Measurements from ENCODE around the gene EMX1.
A peak's percentile ranks its signal among the peaks of the same experiment; 100 is the strongest.
"Not testable (repeated sequence)": the region's sequence is repeated elsewhere in the genome, so short reads cannot be mapped to it uniquely, and the experiment has no call there.

EMX1 gene

DNA sequence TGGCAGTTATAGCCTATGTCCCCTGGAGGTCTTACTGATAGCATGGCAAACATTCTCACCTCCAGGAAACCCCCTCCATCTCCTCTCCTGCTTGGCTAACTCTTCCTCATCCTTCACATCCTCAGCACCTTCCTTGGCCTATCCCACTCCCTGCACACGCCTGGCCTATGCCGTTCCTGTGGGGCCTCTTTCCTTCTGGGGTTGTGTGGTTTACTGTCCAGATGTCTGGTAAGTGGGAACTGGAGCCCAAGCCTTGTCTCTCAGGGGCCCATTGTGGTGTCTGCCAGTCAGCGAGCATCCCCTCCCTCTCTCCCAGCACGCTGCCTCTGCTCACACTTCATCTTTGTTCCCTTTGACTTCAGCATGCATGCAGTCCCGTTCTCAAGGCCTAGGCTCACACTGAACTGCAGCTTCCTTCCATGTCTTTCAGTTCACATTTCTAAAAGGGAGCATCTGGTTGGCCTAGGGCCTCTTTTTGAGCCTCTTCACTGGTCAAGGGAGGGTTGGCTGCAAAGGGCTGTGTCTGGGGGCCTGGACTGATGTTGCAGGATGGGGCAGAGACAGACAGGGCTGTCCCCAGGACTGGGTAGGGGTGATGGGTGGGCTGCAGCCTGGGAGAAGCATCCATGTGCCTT, 17.0 kb upstream of the EMX1 start:
- FAIRE-seq (peak; percentile 9), DNase-seq (ENCODE audit: low spot score) (no peak)

DNA sequence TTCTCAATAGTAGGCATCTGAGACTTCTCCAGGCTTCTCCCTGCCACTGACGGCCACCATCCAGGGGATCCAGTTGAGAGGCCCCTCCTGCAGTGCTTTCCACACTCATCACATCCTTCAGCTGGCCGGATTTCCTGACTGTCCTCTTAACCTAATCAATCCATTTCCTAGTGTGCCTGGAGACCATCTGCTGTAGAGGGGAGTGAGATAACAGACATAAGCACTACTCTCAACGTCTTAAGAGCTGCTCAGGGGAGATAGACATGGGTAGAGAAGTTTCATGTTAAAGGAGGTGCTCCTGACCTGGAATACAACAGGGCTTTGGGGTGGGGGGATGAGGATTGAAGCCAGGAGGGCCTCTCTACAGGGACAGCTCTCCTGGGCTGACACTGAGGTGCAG, 15.9 kb upstream of the EMX1 start:
- no peak for DNase-seq (ENCODE audit: low spot score)

DNA sequence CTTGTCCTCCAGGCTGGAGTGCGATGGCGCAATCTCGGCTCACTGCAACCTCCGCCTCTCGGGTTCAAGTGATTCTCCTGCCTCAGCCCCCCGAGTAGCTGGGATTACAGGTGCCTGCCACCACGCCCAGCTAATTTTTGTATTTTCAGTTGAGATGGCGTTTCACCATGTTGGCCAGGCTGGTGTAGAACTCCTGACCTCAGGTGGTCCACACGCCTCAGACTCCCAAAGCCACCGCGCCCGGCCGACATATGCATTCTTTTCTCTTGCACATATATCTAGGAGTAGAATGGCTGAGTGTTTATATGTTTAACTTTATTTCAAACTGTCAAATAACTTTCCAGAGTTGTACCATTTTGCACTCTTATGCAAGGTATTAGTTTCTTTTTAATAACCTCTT, 9.9 kb upstream of the EMX1 start:
- not testable (repeated sequence) for DNase-seq (ENCODE audit: low spot score); FAIRE-seq

More for the DNA sequence above, 15.9 kb upstream of the EMX1 start:
- FAIRE-seq, result no peak

DNA sequence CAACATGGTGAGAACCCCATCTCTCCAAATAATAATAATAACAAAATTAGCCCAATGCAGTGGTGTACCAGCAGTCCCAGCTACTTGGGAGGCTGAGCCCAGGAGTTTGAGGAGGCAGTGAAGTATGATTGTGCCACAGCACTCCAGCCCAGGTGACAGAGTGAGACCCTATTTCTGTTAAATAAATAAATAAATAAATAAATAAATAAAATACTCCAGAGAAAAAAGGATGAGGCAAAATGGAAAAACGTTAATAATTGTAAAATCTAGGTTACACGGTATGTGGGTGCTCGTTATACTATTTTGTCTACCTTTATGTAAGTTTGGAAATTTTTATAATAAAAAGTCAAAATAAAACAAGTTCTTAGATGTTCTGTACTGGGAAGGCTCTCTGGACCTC, 8.6 kb upstream of the EMX1 start:
- no peak for FAIRE-seq
- DNase-seq (ENCODE audit: low spot score), result no peak

DNA sequence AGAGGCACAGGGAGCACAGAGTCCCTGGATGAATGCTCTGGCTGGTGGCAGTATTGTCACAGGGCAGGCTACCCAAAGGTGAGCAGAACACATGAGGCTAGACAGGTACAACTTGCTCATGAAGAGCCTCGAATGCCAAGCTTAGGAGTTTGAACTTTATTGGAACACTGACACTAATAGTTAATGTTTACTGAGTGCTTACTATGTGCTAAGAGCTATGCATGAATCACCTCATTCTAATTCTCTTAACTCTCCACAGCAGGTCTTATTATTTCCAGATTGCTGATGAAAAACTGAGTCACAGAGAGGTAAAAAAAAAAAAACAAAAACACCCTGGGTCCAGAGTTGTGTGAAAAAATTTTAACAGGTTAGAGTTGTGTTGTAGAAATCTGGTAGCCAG, 6.1 kb upstream of the EMX1 start:
- FAIRE-seq, result no peak
- no peak for DNase-seq (ENCODE audit: low spot score)

DNA sequence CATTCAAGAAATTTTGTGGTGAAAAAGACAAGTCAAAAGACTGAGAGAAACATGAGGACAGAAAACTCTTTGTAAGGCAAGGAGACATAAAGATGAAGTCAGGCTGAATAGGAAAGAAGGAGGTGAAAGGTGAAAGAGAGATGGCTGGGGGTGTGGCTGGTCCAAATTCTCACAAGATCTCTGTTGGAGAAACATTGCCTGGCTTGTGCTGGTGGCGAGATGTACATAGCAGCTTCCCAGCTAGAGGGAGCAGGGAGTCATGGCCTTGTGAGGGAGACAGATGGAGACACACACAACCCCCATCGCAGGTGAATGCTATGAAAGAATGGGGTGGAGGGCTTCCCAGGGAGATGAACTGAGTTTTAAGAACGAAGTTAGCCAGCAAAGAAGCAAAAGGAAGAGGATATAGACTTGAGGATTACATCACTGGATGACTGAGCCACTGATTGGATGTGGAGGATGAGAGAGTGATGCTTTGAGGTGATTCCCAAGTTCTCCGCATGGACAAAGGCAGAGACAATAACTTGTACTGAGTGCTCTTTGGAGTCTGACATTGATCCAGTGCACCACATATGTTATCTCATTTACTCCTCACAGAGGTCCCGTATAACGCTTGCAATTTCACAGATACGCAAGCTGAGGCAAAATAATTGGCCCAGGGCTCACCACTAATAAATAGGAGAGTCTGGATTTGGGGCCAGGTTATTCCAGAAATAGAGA, 3.7 kb upstream of the EMX1 start:
- DNase-seq (ENCODE audit: low spot score), result no peak
- FAIRE-seq, result no peak

DNA sequence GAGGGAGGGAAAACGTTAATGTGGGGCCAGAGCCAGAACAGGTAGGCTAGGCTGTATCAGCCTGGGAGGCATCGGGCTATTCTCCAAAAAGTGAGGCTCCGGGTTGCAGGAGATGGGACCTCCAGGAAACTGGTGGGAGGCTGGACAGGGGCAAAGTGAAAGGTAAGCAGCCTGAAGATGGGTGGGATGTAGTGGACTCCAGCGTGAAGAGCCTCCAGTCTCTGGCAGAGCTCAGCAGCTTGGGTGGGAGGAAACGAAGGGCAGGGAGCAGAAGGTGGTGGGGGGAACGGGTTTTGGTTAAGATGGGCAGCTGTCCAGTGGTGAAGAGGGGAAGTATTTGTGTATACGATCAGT, 3.1 kb upstream of the EMX1 start:
- DNase-seq (ENCODE audit: low spot score) (no peak), FAIRE-seq (no peak)

DNA sequence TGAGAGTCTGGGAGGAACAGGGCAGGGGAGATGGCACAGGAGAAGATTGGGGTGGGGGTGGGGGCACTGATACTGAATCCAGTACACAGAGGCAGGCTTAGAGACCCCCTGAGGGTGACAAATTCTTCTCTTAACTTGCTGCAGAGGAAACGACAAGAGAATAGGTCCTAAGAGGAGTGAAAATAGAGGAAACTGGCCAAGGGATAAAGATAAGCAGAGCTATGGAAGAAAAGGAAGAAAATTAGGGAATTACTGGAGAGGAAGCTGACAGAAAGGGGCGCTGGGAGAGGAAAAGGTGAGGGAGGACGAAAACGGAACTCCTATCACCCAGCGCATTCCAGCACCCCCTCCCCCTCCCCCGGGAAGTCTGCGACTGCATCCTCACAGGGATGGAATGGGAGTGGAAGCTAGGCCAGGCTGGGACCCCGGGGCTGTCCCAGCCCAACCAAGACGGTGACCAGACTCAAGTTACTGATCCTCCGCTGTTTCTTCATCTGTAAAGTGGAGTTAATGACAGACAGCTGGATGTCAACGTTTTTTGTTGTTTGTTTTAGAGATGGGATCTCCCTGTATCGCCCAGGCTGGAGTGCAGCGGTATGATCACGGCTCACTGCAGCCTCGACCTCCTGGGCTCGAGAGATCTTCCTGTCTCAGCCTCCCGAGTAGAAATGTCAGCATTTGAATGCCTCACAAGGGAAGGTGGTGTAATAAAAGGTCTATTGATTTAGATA, 2.6 kb upstream of the EMX1 start:
- FAIRE-seq (no peak), DNase-seq (ENCODE audit: low spot score) (no peak)

DNA sequence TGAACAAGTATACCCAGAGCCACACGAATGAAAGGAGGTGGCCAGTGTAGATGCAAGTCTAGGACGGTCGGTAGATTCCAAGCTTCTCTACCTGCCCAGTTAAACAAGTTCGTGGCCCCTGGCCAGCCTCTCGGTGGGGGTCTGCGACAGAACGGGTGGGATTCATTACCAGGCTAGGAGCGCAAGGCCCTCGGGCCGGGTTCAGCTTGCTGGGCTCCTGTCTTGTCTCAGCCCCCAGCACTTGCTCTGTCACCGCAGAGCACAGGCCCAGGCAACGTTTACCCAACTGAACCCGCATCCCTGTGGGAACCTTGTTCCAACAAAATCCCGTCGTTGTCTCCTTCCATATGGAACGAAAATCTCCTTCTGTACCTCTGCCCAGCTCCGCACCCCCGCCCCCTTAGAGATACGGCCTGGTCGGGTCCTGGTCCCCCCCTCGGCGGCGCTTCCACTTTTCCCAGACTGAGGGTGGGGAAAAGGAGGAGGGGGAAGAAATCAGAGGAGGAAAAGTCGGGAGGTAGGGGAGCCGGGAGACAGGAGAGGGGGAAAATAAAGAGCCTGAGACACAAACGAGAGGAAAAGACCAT, 1.9 kb upstream of the EMX1 start:
- DNase-seq (ENCODE audit: low spot score), result no peak
- FAIRE-seq, result no peak

DNA sequence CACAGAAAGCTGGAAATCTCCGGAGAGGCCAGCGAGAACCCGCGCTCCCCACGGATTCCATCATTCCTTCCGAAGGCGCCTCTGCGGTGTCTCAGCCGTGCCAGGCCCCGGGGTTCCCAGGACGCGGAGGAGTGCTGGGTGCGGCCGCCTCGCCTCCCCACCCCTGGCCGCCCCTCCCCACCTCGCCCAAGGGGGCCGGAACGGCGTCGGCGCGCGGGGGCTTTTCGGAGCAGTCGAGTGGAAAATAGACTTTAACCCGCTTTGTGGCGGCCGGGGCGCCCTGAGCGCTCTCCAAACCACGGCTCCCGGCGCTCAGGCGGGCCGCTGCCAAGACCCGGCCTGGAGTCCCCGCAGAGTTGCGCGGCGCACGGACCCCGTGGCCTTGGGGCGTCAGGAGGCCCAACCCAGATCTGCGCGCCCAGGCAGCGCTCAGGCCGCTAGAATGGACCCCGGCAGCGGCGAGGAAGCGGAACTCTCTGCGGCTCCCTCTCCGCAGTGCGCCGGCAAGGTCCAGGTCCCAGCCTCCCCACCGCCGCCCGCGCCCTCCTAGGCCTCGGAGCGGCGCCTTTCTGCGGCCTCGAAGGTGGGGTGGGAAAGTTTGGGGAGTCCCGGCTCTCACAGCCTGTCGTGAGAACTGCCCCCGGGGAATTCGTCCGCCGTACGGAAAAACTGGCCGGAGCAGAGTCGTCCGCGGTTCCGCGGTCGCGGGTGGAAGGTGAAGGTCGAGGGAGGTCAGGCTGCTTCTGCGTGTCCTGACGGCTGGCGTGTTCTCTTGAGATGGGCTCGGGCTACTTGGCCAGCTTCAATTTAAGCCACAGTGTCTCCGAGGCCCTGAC, 1.2 kb upstream of the EMX1 start:
- FAIRE-seq (peak; percentile 9), DNase-seq (ENCODE audit: low spot score) (peak; percentile 75)

DNA sequence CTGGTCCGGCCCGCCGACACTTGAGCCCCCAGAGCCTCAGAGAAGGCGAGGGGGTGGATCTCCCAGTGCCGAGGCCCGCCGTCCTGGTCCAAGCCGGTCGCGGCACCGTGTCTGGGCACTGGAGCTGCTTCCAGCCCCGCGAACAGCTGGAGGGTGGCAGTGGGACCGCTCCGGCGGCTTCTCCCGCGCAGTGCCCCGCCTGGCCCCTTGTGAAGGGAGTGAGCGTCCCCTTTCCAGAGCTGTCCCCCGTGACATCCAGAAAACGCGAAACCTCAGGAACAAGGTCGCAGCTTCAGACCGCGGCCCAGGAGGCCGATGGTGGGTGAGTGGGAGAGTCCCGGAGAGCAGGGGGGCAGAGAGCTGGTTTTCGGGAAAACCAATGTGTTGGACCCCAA, 579 bp upstream of the EMX1 start:
- DNase-seq (ENCODE audit: low spot score) (no peak), FAIRE-seq (no peak)

DNA sequence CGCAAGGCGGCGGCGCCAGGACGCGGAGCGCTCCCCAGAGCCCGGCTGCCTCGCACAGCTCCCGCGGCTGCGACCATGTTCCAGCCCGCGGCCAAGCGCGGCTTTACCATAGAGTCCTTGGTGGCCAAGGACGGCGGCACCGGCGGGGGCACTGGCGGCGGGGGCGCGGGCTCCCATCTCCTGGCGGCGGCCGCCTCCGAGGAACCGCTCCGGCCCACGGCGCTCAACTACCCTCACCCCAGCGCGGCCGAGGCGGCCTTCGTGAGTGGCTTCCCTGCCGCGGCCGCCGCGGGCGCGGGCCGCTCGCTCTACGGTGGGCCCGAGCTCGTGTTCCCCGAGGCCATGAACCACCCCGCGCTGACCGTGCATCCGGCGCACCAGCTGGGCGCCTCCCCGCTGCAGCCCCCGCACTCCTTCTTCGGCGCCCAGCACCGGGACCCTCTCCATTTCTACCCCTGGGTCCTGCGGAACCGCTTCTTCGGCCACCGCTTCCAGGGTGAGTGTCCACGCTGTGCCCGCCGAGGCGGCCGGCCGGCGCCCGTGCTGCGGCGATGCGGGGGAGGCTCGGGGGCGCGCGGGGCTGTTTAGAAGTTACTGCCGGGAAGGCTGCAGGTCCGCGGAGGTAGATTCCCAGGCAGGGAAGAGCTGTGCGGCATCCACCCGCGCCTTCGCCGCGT, 696 bp downstream of the EMX1 start:
- DNase-seq (ENCODE audit: low spot score) (no peak), FAIRE-seq (no peak)

DNA sequence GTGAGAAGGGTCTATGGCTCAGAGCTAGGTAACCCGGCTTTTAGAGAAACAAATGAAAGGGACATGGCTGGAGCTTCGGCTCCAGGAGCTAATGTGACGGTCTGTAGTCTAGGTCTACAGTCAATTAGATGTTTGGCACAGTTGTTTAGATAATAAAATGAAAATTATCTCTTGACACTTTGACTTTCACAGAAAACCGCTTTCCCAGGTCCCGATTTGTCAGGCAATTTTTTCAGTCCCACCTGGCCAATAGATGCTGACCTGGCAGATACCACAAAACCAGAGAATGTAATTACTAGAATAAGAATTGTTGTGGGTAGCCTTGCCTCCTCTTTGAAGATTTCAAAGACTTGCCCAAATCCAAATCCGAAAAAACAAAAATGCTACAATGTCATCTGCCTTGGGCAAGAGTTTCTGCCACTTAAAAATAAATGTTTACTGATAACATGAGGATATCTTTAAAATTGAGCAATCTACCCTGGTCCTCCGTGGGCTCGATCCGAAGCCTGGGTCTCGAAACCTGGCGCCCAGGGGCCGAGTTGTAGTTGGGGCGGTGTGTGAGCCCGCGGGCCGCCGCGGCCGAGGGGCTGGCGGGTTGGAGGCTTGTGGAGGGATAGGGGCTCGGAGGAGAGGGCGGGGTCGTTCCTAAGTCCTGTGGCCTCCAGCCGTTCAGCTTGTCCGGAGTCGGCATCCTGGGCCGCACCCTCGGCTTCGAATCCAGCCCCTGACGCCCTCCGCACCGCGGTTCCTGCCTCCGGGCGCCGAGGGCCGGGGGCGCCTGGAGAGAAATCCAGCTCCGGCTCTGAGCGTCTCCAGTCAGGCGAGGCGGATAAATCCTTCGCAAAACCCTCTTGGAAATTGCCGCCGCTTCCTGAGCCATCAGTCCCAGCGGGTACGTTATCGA, 2.3 kb downstream of the EMX1 start:
- FAIRE-seq (no peak), DNase-seq (ENCODE audit: low spot score) (no peak)

DNA sequence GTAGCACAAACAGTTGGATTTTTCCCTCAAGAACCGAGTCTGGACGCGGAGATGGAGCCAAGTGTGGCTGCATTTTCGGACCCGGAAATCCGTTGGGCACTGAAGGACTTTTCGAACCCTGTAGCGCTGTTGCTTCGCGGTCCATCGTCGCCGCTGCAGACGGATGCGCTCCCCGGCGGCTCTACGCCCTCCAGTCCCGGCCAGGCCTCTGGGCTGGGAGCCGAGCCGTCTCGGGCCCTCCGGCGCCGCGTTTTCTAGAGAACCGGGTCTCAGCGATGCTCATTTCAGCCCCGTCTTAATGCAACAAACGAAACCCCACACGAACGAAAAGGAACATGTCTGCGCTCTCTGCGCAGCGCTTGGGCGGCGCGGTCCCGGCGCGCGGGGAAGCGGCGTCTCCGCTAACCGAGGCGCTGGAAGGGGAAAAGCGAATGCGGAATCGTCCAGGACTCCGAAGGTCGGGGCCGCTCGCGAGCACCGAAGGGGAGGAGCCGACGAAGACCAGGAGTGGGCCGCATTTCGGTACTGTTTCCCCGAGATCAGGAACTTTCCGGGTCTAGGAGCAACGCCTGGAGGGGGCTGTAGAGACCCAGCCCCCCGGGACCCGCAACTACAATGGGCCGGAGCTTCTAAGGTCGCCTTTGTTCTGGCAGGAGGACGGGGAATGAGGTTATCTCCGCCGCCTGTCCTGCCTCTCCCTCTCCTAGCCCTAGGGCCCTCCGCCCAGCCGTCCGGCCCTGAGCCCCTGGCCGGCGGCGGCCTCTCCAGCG, 3.2 kb downstream of the EMX1 start:
- FAIRE-seq (no peak), DNase-seq (ENCODE audit: low spot score) (no peak)

DNA sequence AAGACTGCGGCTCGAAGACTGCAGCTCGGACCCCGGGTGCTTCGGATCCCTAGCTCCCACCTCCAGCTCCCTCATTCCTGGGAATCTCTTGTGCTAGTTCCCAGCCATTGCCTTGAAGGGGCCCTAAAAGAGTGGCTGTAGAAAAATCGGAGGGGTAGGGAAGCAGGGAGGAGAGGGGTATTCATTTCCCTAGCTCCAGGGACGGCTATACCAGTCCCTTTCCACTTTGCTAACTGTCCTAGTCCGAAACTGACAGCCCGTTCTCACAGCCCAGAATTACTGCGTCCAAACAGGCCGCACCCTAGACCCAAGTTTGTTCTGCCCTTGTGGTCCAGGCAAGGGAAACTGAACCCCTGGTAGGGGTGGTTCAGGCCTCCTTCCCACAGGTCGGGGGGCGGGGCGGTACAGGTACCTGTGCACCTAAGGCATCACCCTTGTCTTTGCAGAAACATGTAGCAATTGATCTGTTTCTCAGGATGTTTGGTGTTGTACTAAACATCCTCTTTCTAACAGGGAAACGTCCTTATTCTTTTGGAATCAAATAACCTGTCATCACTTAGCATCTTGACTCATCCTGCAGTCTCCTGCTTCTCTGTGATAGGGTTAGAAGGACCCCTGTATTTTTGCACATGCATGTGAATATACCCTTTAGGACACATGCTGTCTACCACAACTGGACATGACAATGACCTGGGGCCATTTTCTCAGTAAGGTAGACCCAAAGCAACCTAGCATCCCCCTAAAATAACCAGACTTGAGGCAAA, 4.0 kb downstream of the EMX1 start:
- FAIRE-seq (peak; percentile 30), DNase-seq (ENCODE audit: low spot score) (no peak)

DNA sequence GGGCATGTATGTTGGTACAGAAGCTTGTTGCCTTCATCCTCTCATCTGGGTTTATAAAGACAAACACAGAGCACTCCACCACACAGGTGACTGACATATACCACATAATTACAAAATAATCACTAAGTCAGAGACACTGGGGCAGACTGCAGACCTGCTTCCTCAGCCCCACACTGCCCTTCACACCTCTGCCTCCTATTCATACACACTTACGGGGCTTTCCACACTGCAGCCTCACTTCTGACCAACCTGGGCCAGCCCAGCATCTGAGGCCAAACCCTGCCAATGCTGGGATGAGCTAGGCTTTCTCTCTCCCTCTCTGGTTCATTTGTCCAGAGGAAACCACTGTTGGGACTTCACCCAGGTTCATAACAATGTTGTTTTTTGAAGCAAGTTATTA, 4.5 kb downstream of the EMX1 start:
- FAIRE-seq, result no peak

DNA sequence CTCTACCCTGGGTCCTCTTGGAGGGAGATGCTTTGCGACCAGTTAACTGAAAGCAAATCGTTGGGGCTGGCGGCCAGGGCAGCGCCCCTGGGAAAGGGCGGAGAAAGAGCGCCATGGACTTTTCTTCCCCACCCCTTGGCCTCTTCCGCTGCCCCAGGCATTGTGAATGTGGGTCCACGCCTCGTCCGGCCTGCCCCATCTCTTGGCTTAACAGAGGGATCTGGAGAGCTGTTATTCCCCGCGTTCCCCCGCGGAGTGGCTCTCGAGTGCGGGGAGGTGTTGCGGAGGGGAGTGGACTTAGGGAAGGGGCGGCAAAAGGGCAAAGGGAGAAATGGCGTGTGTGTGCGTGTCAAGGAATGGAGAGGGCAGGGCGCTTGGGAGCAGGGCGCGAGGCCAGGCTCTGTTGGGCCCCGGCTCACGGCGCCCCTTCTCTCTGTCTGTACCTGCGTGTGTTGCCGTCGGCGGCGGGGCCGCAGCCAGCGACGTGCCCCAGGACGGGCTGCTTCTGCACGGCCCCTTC, 6.6 kb downstream of the EMX1 start:
- no peak for FAIRE-seq

More for the DNA sequence above, 4.5 kb downstream of the EMX1 start:
- DNase-seq (ENCODE audit: low spot score), result no peak

More for the DNA sequence above, 6.6 kb downstream of the EMX1 start:
- DNase-seq (ENCODE audit: low spot score), result no peak

All from urothelium cell line (cell line).